Fibroblast of skin of back (primary cell): ENCODE measurements around the gene IQGAP3.

ENCODE experiments used
- DNase-seq: peaks from one replicate; pipeline ENCODE4 v3.0.0-alpha.2; 2013

The IQGAP3 gene

GRCh38 chr1:156508205-156508954 is 64.0 kb downstream of the IQGAP3 start:
- DNase-seq: no peak

- DNase-seq: no peak
Measured at GRCh38 chr1:156506450-156506849, 65.9 kb downstream of the IQGAP3 start.

- DNase-seq: no peak
Measured at GRCh38 chr1:156505679-156506298, 66.6 kb downstream of the IQGAP3 start.

- peak; percentile 99 for DNase-seq
Measured at GRCh38 chr1:156504821-156505678, 67.3 kb downstream of the IQGAP3 start.

- no peak for DNase-seq
Measured at GRCh38 chr1:156504438-156504813, 67.9 kb downstream of the IQGAP3 start.

- no peak for DNase-seq
Measured at GRCh38 chr1:156503698-156504437, 68.5 kb downstream of the IQGAP3 start.

- DNase-seq: peak; percentile 97
Measured at GRCh38 chr1:156502894-156503697, 69.3 kb downstream of the IQGAP3 start.

GRCh38 chr1:156502391-156502893 is 69.9 kb downstream of the IQGAP3 start:
- no peak for DNase-seq

- DNase-seq: peak; percentile 97
Measured at GRCh38 chr1:156500793-156501506, 71.4 kb downstream of the IQGAP3 start.

- DNase-seq: no peak
Measured at GRCh38 chr1:156500543-156500792, 71.9 kb downstream of the IQGAP3 start, which contains the start of gene MEF2D. TSS of gene MEF2D (minus strand) at chr1:156500775. CDS start at chr1:156483292, 17,483 bp downstream.

- no peak for DNase-seq
Measured at GRCh38 chr1:156499842-156500542, 72.4 kb downstream of the IQGAP3 start.

GRCh38 chr1:156499194-156499841 is 73.0 kb downstream of the IQGAP3 start:
- no peak for DNase-seq

GRCh38 chr1:156498432-156499193 is 73.8 kb downstream of the IQGAP3 start:
- peak; percentile 62 for DNase-seq

GRCh38 chr1:156497743-156498431 is 74.5 kb downstream of the IQGAP3 start:
- no peak for DNase-seq

- no peak for DNase-seq
Measured at GRCh38 chr1:156497078-156497742, 75.2 kb downstream of the IQGAP3 start.

GRCh38 chr1:156496211-156496761 is 76.1 kb downstream of the IQGAP3 start:
- no peak for DNase-seq

GRCh38 chr1:156495401-156496140 is 76.8 kb downstream of the IQGAP3 start:
- no peak for DNase-seq
